ENCODE results near the gene GABBR2.

DNA sequence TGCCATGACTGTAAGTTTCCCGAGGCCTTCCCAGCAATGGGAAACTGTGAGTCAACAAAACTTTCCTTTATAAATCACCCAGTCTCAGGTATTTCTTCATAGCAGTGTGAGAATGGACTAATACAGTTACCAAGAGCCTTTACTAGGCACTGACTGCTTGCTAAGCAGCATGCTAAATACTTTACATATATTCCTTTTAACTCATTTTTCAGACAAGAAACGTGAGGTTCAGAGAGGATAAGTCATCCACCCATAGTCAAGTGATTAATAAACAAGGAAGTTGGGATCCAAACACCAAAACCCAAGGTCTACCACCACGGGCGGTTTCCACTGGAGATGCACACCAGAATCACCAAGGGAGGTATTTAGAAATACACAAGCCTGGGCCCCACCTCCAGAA lies 50.8 kb downstream of the GABBR2 start:
- TF ChIP-seq, protein P1, sequence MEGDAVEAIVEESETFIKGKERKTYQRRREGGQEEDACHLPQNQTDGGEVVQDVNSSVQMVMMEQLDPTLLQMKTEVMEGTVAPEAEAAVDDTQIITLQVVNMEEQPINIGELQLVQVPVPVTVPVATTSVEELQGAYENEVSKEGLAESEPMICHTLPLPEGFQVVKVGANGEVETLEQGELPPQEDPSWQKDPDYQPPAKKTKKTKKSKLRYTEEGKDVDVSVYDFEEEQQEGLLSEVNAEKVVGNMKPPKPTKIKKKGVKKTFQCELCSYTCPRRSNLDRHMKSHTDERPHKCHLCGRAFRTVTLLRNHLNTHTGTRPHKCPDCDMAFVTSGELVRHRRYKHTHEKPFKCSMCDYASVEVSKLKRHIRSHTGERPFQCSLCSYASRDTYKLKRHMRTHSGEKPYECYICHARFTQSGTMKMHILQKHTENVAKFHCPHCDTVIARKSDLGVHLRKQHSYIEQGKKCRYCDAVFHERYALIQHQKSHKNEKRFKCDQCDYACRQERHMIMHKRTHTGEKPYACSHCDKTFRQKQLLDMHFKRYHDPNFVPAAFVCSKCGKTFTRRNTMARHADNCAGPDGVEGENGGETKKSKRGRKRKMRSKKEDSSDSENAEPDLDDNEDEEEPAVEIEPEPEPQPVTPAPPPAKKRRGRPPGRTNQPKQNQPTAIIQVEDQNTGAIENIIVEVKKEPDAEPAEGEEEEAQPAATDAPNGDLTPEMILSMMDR (conservative IDR thresholded peaks at IDR 0.05) = no peak
- no peak for TF ChIP-seq ZFX (IDR thresholded peaks at IDR 0.05)
